ENCODE data around the gene HHIP.

DNA sequence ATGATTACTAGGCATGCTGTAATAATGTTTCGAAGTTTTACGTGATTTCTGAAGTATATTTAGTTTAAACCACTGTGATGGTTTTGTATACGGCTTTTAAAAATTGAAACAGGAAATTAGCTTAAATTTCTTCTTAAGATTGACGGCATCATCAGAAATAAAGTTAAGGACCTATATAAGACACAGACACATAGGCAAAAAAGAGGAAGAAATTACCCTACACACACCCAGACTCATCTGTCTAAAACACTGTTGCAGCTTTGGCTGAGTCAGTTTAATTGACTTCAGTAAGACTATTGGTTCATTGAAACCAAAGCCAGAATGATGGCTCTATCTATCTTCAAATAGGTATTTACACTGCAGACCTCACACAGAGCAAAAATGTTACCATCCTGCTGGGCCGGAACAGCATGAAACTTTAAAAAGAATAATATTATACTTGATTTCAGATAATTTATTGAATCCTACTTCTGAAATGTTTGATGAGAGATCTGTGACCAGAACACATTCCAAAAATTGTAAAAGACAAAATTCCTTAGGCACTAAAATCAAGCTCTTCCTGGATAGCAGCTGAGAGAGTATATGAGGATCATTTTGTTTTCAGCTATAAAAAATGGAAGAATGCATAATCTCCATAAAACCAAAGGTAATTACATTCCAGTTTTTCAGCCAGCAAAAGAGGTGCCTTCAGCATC lies 4.5 kb downstream of the HHIP start:
- TF ChIP-seq, protein P1, sequence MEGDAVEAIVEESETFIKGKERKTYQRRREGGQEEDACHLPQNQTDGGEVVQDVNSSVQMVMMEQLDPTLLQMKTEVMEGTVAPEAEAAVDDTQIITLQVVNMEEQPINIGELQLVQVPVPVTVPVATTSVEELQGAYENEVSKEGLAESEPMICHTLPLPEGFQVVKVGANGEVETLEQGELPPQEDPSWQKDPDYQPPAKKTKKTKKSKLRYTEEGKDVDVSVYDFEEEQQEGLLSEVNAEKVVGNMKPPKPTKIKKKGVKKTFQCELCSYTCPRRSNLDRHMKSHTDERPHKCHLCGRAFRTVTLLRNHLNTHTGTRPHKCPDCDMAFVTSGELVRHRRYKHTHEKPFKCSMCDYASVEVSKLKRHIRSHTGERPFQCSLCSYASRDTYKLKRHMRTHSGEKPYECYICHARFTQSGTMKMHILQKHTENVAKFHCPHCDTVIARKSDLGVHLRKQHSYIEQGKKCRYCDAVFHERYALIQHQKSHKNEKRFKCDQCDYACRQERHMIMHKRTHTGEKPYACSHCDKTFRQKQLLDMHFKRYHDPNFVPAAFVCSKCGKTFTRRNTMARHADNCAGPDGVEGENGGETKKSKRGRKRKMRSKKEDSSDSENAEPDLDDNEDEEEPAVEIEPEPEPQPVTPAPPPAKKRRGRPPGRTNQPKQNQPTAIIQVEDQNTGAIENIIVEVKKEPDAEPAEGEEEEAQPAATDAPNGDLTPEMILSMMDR (IDR thresholded peaks at IDR 0.05 in 4 of 5, conservative IDR thresholded peaks at IDR 0.05 in 1 of 5) = no peak
- no peak for TF ChIP-seq POLR2A (IDR thresholded peaks at IDR 0.05)
